OCI-LY3 (cell line): ENCODE results near the gene BPIFA1.

Experiments used
- H2AFZ ChIP-seq: fragments of 200-600, 300-600 bp; shearing (Covaris generic); 2 replicates; pipeline ENCODE4 v1.6.0; 2014; ENCODE audit warnings: antibody characterized with exemption, low read depth, low read length
- H3K27ac ChIP-seq: fragments of 200-600, 300-600 bp; sonication (generic); 2 replicates; pipeline ENCODE4 v1.5.1; 2014; ENCODE audit warnings: mild to moderate bottlenecking, low read length, moderate library complexity, mixed read lengths
- H3K27me3 ChIP-seq: fragments of 200-600, 300-600 bp; sonication (generic); 2 replicates; pipeline ENCODE4 v1.6.1; 2014; ENCODE audit warnings: low read depth, low read length, mixed read lengths
- H3K36me3 ChIP-seq: fragments of 200-600, 300-600 bp; sonication (generic); replicated peaks from 2 replicates; pipeline ENCODE3; 2014; ENCODE audit warnings: low read depth, low read length, mixed read lengths
- H3K4me1 ChIP-seq: fragments of 300-600, 200-600 bp; sonication (generic); 2 replicates; pipeline ENCODE4 v1.6.1; 2014; ENCODE audit warnings: low read length, mixed read lengths
- H3K4me2 ChIP-seq: fragments of 200-600, 300-600 bp; sonication (generic); 2 replicates; pipeline ENCODE4 v1.6.1; 2014; ENCODE audit warnings: low read length, mixed read lengths
- H3K4me3 ChIP-seq: fragments of 300-600, 200-600 bp; sonication (generic); 2 replicates; pipeline ENCODE4 v1.5.1; 2014; ENCODE audit warnings: antibody characterized with exemption, mild to moderate bottlenecking, low read length, moderate library complexity
- H3K79me2 ChIP-seq: fragments of 300-600, 200-600 bp; shearing (Covaris generic); 2 replicates; pipeline ENCODE4 v1.6.1; 2014; ENCODE audit warnings: mild to moderate bottlenecking, low read length, mixed read lengths
- H3K9ac ChIP-seq: fragments of 300-600, 200-600 bp; shearing (Covaris generic); 2 replicates; pipeline ENCODE4 v1.6.0; 2014; ENCODE audit warnings: mild to moderate bottlenecking, low read length, moderate library complexity
- H3K9me3 ChIP-seq: fragments of 200-600, 300-600 bp; shearing (Covaris generic); 2 replicates; pipeline ENCODE4 v1.6.1; 2014; ENCODE audit warnings: low read length, mixed read lengths; ENCODE audit not compliant: insufficient read depth
- H4K20me1 ChIP-seq: fragments of 200-600, 300-600 bp; sonication (generic); 2 replicates; pipeline ENCODE4 v1.6.1; 2016; ENCODE audit warnings: low read length, mixed read lengths; ENCODE audit not compliant: insufficient read depth
- EZH2phosphoT487 ChIP-seq: fragments of 200-600 bp; shearing (Covaris generic); IDR thresholded peaks from 2 replicates; pipeline ENCODE4 v1.6.1; 2018; ENCODE audit warnings: antibody characterized with exemption, mixed run types, low read depth
- TF ChIP-seq, protein P1 (sequence below): fragments of 200-600, 300-600 bp; sonication (generic); IDR thresholded peaks from 2 replicates; pipeline ENCODE4 v1.5.1; 2014; ENCODE audit warnings: antibody characterized with exemption, low read length, low read depth

Gene BPIFA1

GRCh38 chr20:33235696-33236095 lies at the start of gene BPIFA1:
Gene BPIFA1, plus strand, starts transcription at chr20:33235996. Its CDS starts 1,716 bp downstream, at chr20:33237712.
- Histone ChIP-seq H3K4me2 (no peak within 1 kb of the TSS), H4K20me1 (no peaks in the 10 kb centered on the region), H3K9me3 (no peaks in the 10 kb centered on the region), H2AFZ (no peak within 1 kb of the TSS), H3K4me3 (no peak within 1 kb of the TSS), H3K27me3 (peaks cover 64% of the 10 kb centered on the region), H3K9ac (no peak within 1 kb of the TSS), H3K36me3 (no peaks in the 10 kb centered on the region), H3K27ac (no peak within 1 kb of the TSS), H3K79me2 (no peaks in the 10 kb centered on the region), H3K4me1 (no peaks in the 10 kb centered on the region)
- TF ChIP-seq, protein P1, sequence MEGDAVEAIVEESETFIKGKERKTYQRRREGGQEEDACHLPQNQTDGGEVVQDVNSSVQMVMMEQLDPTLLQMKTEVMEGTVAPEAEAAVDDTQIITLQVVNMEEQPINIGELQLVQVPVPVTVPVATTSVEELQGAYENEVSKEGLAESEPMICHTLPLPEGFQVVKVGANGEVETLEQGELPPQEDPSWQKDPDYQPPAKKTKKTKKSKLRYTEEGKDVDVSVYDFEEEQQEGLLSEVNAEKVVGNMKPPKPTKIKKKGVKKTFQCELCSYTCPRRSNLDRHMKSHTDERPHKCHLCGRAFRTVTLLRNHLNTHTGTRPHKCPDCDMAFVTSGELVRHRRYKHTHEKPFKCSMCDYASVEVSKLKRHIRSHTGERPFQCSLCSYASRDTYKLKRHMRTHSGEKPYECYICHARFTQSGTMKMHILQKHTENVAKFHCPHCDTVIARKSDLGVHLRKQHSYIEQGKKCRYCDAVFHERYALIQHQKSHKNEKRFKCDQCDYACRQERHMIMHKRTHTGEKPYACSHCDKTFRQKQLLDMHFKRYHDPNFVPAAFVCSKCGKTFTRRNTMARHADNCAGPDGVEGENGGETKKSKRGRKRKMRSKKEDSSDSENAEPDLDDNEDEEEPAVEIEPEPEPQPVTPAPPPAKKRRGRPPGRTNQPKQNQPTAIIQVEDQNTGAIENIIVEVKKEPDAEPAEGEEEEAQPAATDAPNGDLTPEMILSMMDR = no peak

DNA sequence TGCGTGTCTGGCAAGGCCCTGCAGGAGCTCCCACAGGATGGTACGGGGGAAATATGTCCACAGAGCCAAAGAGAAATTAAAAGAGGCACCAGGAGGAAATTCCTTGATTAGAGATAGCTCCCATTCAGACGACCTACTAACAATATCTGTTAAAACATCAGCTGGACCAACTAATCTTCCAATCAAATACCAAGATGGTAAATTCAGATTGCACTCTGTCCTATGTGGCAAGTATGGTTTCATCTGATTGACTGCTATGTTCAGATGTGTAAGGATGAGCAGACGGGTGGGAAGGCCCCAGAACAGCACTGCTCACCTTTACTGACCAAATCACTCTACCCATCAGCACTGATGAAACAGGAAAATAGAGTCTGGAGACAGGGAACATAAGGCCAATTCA lies 48.3 kb upstream of the BPIFA1 start:
- peaks cover 22% of the 10 kb centered on the region for H3K27me3 ChIP-seq
- H3K27ac ChIP-seq = no peak overlapping the region
- no peaks in the 10 kb centered on the region for H4K20me1 ChIP-seq
- H3K9ac ChIP-seq = no peak overlapping the region
- no peak overlapping the region for H3K4me2 ChIP-seq
- H3K9me3 ChIP-seq = no peaks in the 10 kb centered on the region
- no peaks in the 10 kb centered on the region for H3K79me2 ChIP-seq
- no peaks in the 10 kb centered on the region for H3K36me3 ChIP-seq
- no peaks in the 10 kb centered on the region for H3K4me1 ChIP-seq
- H3K4me3 ChIP-seq = no peak overlapping the region
- H2AFZ ChIP-seq = no peak overlapping the region
- TF ChIP-seq EZH2phosphoT487 = no peak
- TF ChIP-seq, protein P1 = no peak

DNA sequence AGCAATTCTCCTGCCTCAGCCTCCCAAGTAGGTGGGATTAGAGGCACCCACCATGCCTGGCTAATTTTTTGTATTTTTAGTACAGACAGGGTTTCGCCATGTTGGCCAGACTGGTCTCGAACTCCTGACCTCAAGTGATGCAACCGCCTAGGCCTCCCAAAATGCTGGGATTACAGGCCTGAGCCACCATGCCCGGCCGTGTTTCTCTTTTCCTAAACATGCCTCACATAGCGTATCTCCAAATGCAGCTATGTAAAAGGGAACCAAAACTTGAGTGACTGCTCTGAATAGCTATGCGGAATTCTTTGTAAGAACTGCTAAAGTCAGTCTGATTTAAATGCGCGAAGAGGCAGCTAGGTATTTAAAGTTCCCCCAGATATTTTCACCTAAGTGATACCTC lies 47.4 kb upstream of the BPIFA1 start:
- Histone ChIP-seq H3K9ac (no peak overlapping the region), H3K9me3 (no peaks in the 10 kb centered on the region), H3K79me2 (no peaks in the 10 kb centered on the region), H3K4me2 (no peak overlapping the region), H3K36me3 (no peaks in the 10 kb centered on the region), H2AFZ (no peak overlapping the region), H3K4me3 (no peak overlapping the region), H3K4me1 (no peaks in the 10 kb centered on the region), H3K27me3 (peaks cover 30% of the 10 kb centered on the region), H4K20me1 (no peaks in the 10 kb centered on the region), H3K27ac (no peak overlapping the region)
- no peak for TF ChIP-seq EZH2phosphoT487

- Histone ChIP-seq H4K20me1 (no peaks in the 10 kb centered on the region), H2AFZ (no peak overlapping the region), H3K79me2 (no peaks in the 10 kb centered on the region), H3K4me2 (no peak overlapping the region), H3K4me3 (no peak overlapping the region), H3K27ac (no peak overlapping the region), H3K36me3 (no peaks in the 10 kb centered on the region), H3K9ac (no peak overlapping the region), H3K9me3 (no peaks in the 10 kb centered on the region), H3K4me1 (no peaks in the 10 kb centered on the region), H3K27me3 (peaks cover 49% of the 10 kb centered on the region)
- TF ChIP-seq, protein P1 = no peak
- TF ChIP-seq EZH2phosphoT487 = no peak
These were observed 44.3 kb upstream of the BPIFA1 start for GRCh38 chr20:33191484-33191883.

GRCh38 chr20:33191955-33192354 lies 43.8 kb upstream of the BPIFA1 start:
- Histone ChIP-seq H3K9ac (no peak overlapping the region), H3K36me3 (no peaks in the 10 kb centered on the region), H3K4me2 (no peak overlapping the region), H4K20me1 (no peaks in the 10 kb centered on the region), H3K9me3 (no peaks in the 10 kb centered on the region), H2AFZ (no peak overlapping the region), H3K4me3 (no peak overlapping the region), H3K27ac (no peak overlapping the region), H3K79me2 (no peaks in the 10 kb centered on the region), H3K27me3 (peaks cover 49% of the 10 kb centered on the region), H3K4me1 (no peaks in the 10 kb centered on the region)
- TF ChIP-seq EZH2phosphoT487 = no peak
- TF ChIP-seq, protein P1 = no peak
